HUES6 (cell line): ENCODE results near the gene TM7SF2.

Experiments
- H3K27ac ChIP-seq: 2 replicates; pipeline ENCODE4 v1.7.0; 2013; ENCODE audit warnings: low read depth, mild to moderate bottlenecking, low read length, inconsistent platforms
- H3K27me3 ChIP-seq: 2 replicates; pipeline ENCODE4 v1.6.1; 2013; ENCODE audit warnings: low read length; ENCODE audit not compliant: control insufficient read depth, insufficient read depth
- H3K36me3 ChIP-seq: 2 replicates; pipeline ENCODE4 v1.6.1; 2013; ENCODE audit warnings: low read length; ENCODE audit not compliant: control insufficient read depth, insufficient read depth
- H3K4me1 ChIP-seq: 2 replicates; pipeline ENCODE4 v1.6.1; 2013; ENCODE audit warnings: low read length; ENCODE audit not compliant: control insufficient read depth, insufficient read depth
- H3K4me3 ChIP-seq: 2 replicates; pipeline ENCODE4 v1.5.1; 2013; ENCODE audit warnings: low read depth, low read length
- H3K9ac ChIP-seq: one replicate; pipeline ENCODE4 v1.6.1; 2013; ENCODE audit warnings: mild to moderate bottlenecking, low read length
- H3K9me3 ChIP-seq: 2 replicates; pipeline ENCODE4 v1.6.1; 2013; ENCODE audit warnings: low read depth, low read length; ENCODE audit not compliant: control insufficient read depth, insufficient read depth

Gene TM7SF2

GRCh38 chr11:65111744-65112545 lies at the start of gene TM7SF2:
TM7SF2 (plus strand) TSS chr11:65111872; CDS start chr11:65112016, 144 bp downstream.
- H3K9me3 ChIP-seq: no peaks in the 10 kb centered on the region
- peak within 1 kb of the TSS; percentile 84 for H3K4me3 ChIP-seq
- H3K27me3 ChIP-seq: no peaks in the 10 kb centered on the region
- peaks cover 25% of the 10 kb centered on the region for H3K4me1 ChIP-seq
- H3K27ac ChIP-seq: peak within 1 kb of the TSS; percentile 65; the same call in 1 of the 2 replicates
- H3K36me3 ChIP-seq: peaks cover 34% of the 10 kb centered on the region
- H3K9ac ChIP-seq: peak within 1 kb of the TSS; percentile 79

DNA sequence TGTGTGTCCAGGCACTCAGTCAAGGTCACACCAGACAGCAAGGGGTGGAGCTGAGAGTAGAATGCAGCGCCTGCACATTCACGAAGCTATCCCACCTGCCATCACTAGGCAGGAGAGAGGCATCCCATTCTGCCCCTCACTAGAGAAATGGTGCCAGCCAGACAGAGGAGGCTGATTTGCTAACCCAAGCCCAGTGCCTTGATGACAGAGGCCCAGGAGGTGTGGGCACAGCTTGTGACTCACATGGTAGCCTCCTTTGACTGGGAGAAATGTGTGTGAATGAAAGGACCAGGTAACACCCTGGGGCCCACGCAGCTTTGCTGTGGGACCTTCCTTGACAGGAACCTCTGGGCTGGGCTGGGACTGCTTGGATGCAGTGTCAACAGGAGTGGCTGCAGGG lies 48.1 kb upstream of the TM7SF2 start:
- H3K9ac ChIP-seq: no peak overlapping the region
- peaks cover 16% of the 10 kb centered on the region for H3K4me1 ChIP-seq
- H3K4me3 ChIP-seq: no peak overlapping the region
- H3K27me3 ChIP-seq: no peaks in the 10 kb centered on the region
- no peaks in the 10 kb centered on the region for H3K36me3 ChIP-seq
- H3K9me3 ChIP-seq: no peaks in the 10 kb centered on the region
- no peak overlapping the region for H3K27ac ChIP-seq

GRCh38 chr11:65064847-65065240 lies 46.8 kb upstream of the TM7SF2 start:
- no peak overlapping the region for H3K9ac ChIP-seq
- no peaks in the 10 kb centered on the region for H3K27me3 ChIP-seq
- H3K9me3 ChIP-seq: no peaks in the 10 kb centered on the region
- no peaks in the 10 kb centered on the region for H3K36me3 ChIP-seq
- H3K4me3 ChIP-seq: no peak overlapping the region
- peaks cover 16% of the 10 kb centered on the region for H3K4me1 ChIP-seq
- H3K27ac ChIP-seq: no peak overlapping the region

DNA sequence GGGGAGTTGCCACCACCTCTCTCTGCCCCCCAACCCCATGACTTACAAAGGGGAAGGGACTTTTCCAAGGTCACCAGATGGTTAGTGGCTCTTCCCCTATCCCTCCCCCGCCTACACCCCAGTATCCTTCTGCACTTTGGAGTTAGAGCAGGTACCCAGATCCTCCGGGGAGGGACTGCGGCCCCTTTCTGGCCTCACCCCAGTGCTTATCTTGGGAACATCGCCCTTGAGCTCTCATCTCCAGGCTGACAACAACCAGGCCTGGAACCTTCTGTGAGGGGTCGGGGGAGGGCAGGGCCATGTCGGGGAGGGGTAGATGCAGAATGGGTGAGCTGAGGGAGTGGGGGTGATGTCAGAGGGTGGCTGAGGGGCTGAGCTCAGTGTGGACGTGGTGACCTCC lies 45.8 kb upstream of the TM7SF2 start:
- no peak overlapping the region for H3K9ac ChIP-seq
- H3K27ac ChIP-seq: no peak overlapping the region
- no peaks in the 10 kb centered on the region for H3K36me3 ChIP-seq
- no peak overlapping the region for H3K4me3 ChIP-seq
- H3K9me3 ChIP-seq: no peaks in the 10 kb centered on the region
- no peaks in the 10 kb centered on the region for H3K27me3 ChIP-seq
- peaks cover 16% of the 10 kb centered on the region for H3K4me1 ChIP-seq

GRCh38 chr11:65066315-65066714 lies 45.4 kb upstream of the TM7SF2 start:
- peak overlapping the region; percentile 24; the same call in 1 of the 2 replicates for H3K4me3 ChIP-seq
- no peaks in the 10 kb centered on the region for H3K9me3 ChIP-seq
- peaks cover 16% of the 10 kb centered on the region for H3K4me1 ChIP-seq
- peak overlapping the region; percentile 71 for H3K27ac ChIP-seq
- no peaks in the 10 kb centered on the region for H3K36me3 ChIP-seq
- no peaks in the 10 kb centered on the region for H3K27me3 ChIP-seq
- H3K9ac ChIP-seq: no peak overlapping the region

- H3K27ac ChIP-seq: peak overlapping the region; percentile 71; the same call in 1 of the 2 replicates
- peaks cover 16% of the 10 kb centered on the region for H3K4me1 ChIP-seq
- H3K27me3 ChIP-seq: no peaks in the 10 kb centered on the region
- no peaks in the 10 kb centered on the region for H3K9me3 ChIP-seq
- H3K36me3 ChIP-seq: no peaks in the 10 kb centered on the region
- no peak overlapping the region for H3K9ac ChIP-seq
- peak overlapping the region; percentile 24; the same call in 1 of the 2 replicates for H3K4me3 ChIP-seq
Measured at GRCh38 chr11:65066805-65067291, 44.8 kb upstream of the TM7SF2 start.

- Histone ChIP-seq H3K9ac (no peak overlapping the region), H3K27ac (no peak overlapping the region), H3K36me3 (no peaks in the 10 kb centered on the region)
Measured at GRCh38 chr11:65067446-65067845, 44.2 kb upstream of the TM7SF2 start.

GRCh38 chr11:65069217-65069616 lies 42.5 kb upstream of the TM7SF2 start:
- Histone ChIP-seq H3K9me3 (no peaks in the 10 kb centered on the region), H3K27me3 (no peaks in the 10 kb centered on the region), H3K9ac (no peak overlapping the region), H3K4me1 (peaks cover 16% of the 10 kb centered on the region), H3K27ac (no peak overlapping the region), H3K36me3 (no peaks in the 10 kb centered on the region), H3K4me3 (no peak overlapping the region)

More at GRCh38 chr11:65067446-65067845, 44.2 kb upstream of the TM7SF2 start:
- Histone ChIP-seq H3K4me1 (peaks cover 16% of the 10 kb centered on the region), H3K4me3 (no peak overlapping the region), H3K9me3 (no peaks in the 10 kb centered on the region), H3K27me3 (no peaks in the 10 kb centered on the region)

DNA sequence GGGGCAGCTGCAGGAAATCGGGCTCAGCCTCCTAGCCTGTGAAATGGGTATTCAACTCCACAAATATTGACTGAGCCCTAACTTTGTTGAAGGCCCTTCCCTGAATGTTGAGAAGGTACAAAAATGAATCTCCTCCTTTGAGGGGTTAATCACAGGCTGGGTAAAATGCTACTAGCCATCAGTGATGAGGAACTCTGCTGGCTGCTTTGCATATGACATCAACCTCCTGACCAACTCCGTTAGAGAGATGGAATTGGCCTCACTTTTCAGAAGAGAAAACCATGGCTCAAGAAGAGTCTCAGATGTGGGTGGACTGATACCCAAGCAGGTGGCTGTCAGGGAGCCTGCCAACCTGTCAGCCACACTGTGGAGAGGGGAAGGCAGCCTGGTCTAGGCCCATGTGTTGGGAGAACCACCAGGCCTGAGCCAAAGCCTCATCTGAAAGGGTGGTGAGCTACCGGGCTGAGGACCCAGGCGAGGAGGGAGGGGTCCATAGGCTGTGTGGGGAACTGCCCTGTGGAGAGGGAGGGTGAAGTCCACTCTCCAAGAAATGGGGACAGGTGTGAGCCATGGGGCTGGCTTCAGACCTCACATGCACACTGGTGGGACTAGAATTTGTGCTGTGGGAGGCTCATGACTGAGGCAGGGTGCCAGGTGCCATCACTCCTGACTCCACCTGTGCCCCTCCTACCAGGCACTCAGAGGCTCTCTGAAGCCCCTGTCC lies 39.6 kb upstream of the TM7SF2 start:
- H3K36me3 ChIP-seq: peaks cover 9% of the 10 kb centered on the region
- peaks cover 5% of the 10 kb centered on the region for H3K4me1 ChIP-seq
- H3K9me3 ChIP-seq: no peaks in the 10 kb centered on the region
- H3K27me3 ChIP-seq: no peaks in the 10 kb centered on the region
- H3K4me3 ChIP-seq: no peak overlapping the region
- no peak overlapping the region for H3K9ac ChIP-seq
- no peak overlapping the region for H3K27ac ChIP-seq

DNA sequence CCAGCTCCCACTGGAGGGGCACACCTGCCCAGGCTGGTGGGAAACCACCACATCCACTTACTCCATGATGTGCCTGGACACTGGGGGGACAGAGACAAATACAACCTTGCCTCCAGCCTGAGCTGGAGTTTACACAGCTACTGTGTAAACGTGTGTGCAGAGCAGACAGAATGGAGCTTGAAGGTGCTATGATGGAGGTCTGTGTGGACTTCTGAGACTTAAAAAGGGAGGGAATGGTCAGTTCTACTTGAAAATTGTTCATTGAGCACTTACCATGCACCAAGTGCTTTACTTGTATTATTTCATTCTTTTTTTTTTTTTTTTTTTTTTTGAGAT lies 39.1 kb upstream of the TM7SF2 start:
- Histone ChIP-seq H3K27me3 (no peaks in the 10 kb centered on the region), H3K4me3 (no peak overlapping the region), H3K36me3 (peaks cover 14% of the 10 kb centered on the region), H3K27ac (no peak overlapping the region), H3K9me3 (no peaks in the 10 kb centered on the region), H3K9ac (no peak overlapping the region), H3K4me1 (no peaks in the 10 kb centered on the region)

DNA sequence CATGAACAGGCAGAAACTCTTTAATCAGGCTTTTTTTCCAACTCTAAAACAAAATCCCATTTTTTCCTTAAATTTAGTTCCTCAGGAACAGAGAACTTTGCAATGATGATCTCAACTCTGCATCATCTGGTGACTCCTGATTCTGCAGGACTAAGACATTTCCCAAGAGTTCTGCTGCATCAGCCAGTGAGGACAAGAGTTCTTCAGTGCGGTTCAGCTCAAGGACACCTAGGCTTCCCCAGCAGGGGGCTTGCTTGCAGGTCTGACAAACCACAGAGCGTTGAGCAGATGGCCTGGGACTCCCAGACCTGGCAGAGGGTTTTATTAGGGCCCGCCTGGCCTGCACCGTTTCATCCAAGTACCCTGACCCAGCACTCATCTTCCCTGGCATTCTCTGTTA lies 34.2 kb upstream of the TM7SF2 start:
- Histone ChIP-seq H3K9me3 (no peaks in the 10 kb centered on the region), H3K9ac (no peak overlapping the region), H3K4me3 (no peak overlapping the region), H3K36me3 (peaks cover 56% of the 10 kb centered on the region), H3K27ac (no peak overlapping the region), H3K27me3 (no peaks in the 10 kb centered on the region), H3K4me1 (no peaks in the 10 kb centered on the region)
